GM12878 (cell line): ENCODE data around the gene RPSA. TPM values are rescaled to one million over a fixed set of nuclear protein-coding genes. Genes with fewer than 3 reads are reported as not detected.
A peak's percentile ranks its signal among the peaks of the same experiment; 100 is the strongest.

Source experiments
- BRCA1 ChIP-seq: IDR thresholded peaks from 2 replicates; pipeline ENCODE4 v1.6.1; 2011; ENCODE audit warnings: low read depth, low read length, improper control_type of control experiment
- FOS ChIP-seq: IDR thresholded peaks from 3 replicates; pipeline ENCODE4 v1.6.1; 2011; ENCODE audit warnings: borderline replicate concordance; ENCODE audit not compliant: insufficient read length; ENCODE audit errors: extremely low read depth
- GABPA ChIP-seq: IDR thresholded peaks from 2 replicates; pipeline ENCODE4 v1.6.1; 2014; ENCODE audit warnings: antibody characterized with exemption, low read depth, mild to moderate bottlenecking, inconsistent platforms
- HDAC2 ChIP-seq: fragments of 200-600 bp; sonication (generic); IDR thresholded peaks from 2 replicates; pipeline ENCODE4 v1.6.1; 2017
- KDM1A ChIP-seq: fragments of 200-600 bp; sonication (generic); IDR thresholded peaks from 2 replicates; pipeline ENCODE4 v1.6.1; 2016; ENCODE audit warnings: borderline replicate concordance
- NFYA ChIP-seq: IDR thresholded peaks from 2 replicates; pipeline ENCODE4 v1.6.1; 2011; ENCODE audit warnings: low read depth, mild to moderate bottlenecking, low read length, improper control_type of control experiment, borderline replicate concordance
- PML ChIP-seq: IDR thresholded peaks from 2 replicates; pipeline ENCODE4 v1.6.1; 2012; ENCODE audit warnings: low read length, inconsistent platforms
- POLR2AphosphoS2 ChIP-seq: IDR thresholded peaks from 2 replicates; pipeline ENCODE4 v1.6.1; 2011; ENCODE audit warnings: low read depth, mild to moderate bottlenecking, low read length, improper control_type of control experiment, moderate library complexity
- POLR2AphosphoS5 ChIP-seq: IDR thresholded peaks from 2 replicates; pipeline ENCODE4 v1.6.1; 2011; ENCODE audit warnings: mild to moderate bottlenecking, low read length, inconsistent platforms
- POU2F2 ChIP-seq: IDR thresholded peaks from 3 replicates; pipeline ENCODE4 v1.6.1; 2011; ENCODE audit warnings: low read depth, mild to moderate bottlenecking, low read length, borderline replicate concordance
- RBBP5 ChIP-seq: fragments of 200-600 bp; sonication (generic); conservative IDR thresholded peaks from 2 replicates; pipeline ENCODE4 v1.6.1; 2016
- RFX5 ChIP-seq: IDR thresholded peaks from 2 replicates; pipeline ENCODE4 v1.6.1; 2011; ENCODE audit warnings: low read depth, low read length, improper control_type of control experiment
- SREBF2 ChIP-seq: IDR thresholded peaks from 2 replicates; pipeline ENCODE4 v1.6.1; 2012; ENCODE audit warnings: mild to moderate bottlenecking, low read length
- YY1 ChIP-seq: IDR thresholded peaks from 2 replicates; pipeline ENCODE4 v1.6.1; 2011; ENCODE audit warnings: low read depth, mild to moderate bottlenecking, low read length
- ZSCAN29 ChIP-seq: fragments of 450-650 bp; IDR thresholded peaks from 2 replicates; pipeline ENCODE4 v1.6.1; 2017; ENCODE audit warnings: mild to moderate bottlenecking, moderate library complexity
- polyA plus RNA-seq, 11 experiments: library from polyadenylated mRNA; depleted of rRNA in 4 of 11; unstranded in 6 of 11; stranded (reverse) in 5 of 11; fragments of >200 nt; fragmentation: Nextera tagmentation in 4 of 11; fragmentation: Illumina TruSeq in 1 of 11; extraction: Ambion mirVana in 4 of 11; extraction: Trizol in 1 of 11; gene quantifications; 1 replicate in 1 of 11; 2 replicates in 10 of 11; pipeline versions ENCODE4 v1.2.1 to v1.2.3, GENCODE V29; 2011 to 2016; ENCODE audit warnings: inconsistent platforms in 2 of 11, missing spikeins in 2 of 11, low read depth in 1 of 11
- total RNA-seq, 4 experiments: library from RNA; depleted of rRNA in 3 of 4; stranded (reverse); fragments of >200 nt in 3 of 4; fragmentation: Illumina TruSeq in 1 of 4; extraction: Trizol in 1 of 4; gene quantifications; 2 replicates each; pipeline versions ENCODE4 v1.2.1 to v1.2.3, GENCODE V29; 2013 to 2021
- TF ChIP-seq, protein P1 (sequence below): fragments of 450-650 bp; formaldehyde crosslinking; IDR thresholded peaks from 2 replicates; pipeline ENCODE4 v1.5.0; 2022; ENCODE audit warnings: mild to moderate bottlenecking, missing genetic modification characterization
- TF ChIP-seq, protein P2 (sequence below): fragments of 150-350 bp; IDR thresholded peaks from 2 replicates; pipeline ENCODE4 v1.6.1; 2016; ENCODE audit warnings: low read depth, low read length
- TF ChIP-seq, protein P3 (sequence below): IDR thresholded peaks from 2 replicates; pipeline ENCODE4 v1.6.1; 2011; ENCODE audit warnings: low read depth, mild to moderate bottlenecking, low read length, moderate library complexity, borderline replicate concordance; ENCODE audit errors: extremely low read depth
- TF ChIP-seq, protein P4 (sequence below): fragments of 450-650 bp; IDR thresholded peaks from 2 replicates; pipeline ENCODE4 v1.6.1; 2014; ENCODE audit warnings: mild to moderate bottlenecking
- TF ChIP-seq, protein P5 (sequence below): fragments of 450-650 bp; IDR thresholded peaks from 2 replicates; pipeline ENCODE4 v1.6.1; 2018; ENCODE audit warnings: borderline replicate concordance, mild to moderate bottlenecking; ENCODE audit not compliant: partially characterized antibody

The RPSA gene
- total and polyA plus RNA-seq, 10 of the 15 experiments (the other 5 are each of a cell fraction or from before 2014, with no cell fraction given), result 1,012 to 5,036 (median 3,460) TPM

DNA sequence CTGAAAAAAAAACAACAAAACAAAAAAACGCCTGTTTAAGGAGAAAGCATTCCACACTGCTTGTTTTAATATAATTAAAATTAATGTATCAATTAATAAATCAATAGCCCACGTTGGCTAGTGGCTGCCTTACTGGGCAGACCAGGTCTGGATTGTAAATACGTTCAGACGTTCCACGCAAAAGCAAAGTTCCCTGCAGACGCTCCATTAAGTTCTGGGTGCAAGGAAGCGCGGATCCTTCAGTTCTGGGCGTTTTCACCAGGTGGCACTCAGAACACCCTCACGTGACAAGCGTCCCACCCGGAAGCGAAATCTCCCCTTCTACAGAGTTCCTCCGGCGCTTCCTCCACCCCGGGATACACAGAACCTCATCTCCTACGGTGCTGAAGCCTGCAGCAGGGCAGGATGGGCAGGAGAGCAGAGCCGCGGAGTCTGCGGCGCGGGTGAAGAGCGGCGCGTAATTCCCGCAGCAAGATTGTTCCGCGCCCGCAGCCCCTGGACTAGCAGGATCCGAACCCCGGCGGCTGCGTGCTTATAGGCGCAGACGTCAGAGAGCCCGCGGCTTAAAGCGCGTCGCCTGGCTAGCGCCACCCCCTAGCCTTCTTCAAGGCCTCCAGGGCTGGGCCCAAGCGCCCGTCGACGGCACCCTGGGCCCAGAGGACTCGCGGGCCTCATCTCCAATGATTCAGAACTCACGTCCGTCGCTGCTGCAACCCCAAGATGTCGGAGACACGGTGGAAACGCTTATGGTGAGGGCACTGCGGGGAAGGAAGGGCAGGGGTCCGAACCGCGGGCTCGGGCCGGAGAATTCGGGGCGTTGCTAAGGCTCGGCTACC lies 23.3 kb upstream of the RPSA start, which contains the start of gene SLC25A38 (continued):
- TF ChIP-seq, protein P1, sequence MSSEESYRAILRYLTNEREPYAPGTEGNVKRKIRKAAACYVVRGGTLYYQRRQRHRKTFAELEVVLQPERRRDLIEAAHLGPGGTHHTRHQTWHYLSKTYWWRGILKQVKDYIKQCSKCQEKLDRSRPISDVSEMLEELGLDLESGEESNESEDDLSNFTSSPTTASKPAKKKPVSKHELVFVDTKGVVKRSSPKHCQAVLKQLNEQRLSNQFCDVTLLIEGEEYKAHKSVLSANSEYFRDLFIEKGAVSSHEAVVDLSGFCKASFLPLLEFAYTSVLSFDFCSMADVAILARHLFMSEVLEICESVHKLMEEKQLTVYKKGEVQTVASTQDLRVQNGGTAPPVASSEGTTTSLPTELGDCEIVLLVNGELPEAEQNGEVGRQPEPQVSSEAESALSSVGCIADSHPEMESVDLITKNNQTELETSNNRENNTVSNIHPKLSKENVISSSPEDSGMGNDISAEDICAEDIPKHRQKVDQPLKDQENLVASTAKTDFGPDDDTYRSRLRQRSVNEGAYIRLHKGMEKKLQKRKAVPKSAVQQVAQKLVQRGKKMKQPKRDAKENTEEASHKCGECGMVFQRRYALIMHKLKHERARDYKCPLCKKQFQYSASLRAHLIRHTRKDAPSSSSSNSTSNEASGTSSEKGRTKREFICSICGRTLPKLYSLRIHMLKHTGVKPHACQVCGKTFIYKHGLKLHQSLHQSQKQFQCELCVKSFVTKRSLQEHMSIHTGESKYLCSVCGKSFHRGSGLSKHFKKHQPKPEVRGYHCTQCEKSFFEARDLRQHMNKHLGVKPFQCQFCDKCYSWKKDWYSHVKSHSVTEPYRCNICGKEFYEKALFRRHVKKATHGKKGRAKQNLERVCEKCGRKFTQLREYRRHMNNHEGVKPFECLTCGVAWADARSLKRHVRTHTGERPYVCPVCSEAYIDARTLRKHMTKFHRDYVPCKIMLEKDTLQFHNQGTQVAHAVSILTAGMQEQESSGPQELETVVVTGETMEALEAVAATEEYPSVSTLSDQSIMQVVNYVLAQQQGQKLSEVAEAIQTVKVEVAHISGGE (CRISPR knock-in tag), result no peak
- TF ChIP-seq POU2F2 (peak; percentile 41; the same call in 1 of the 3 replicates), YY1 (no peak; the same call in 1 of the 2 replicates), BRCA1 (no peak), KDM1A (no peak), NFYA (no peak), PML (peak; percentile 12; the same call in 1 of the 2 replicates), ZSCAN29 (no peak), POLR2AphosphoS2 (no peak), POLR2AphosphoS5 (peak; percentile 58), FOS (no peak), RFX5 (no peak), HDAC2 (no peak), RBBP5 (no peak), SREBF2 (no peak), GABPA (peak; percentile 84)
- TF ChIP-seq, protein P2, sequence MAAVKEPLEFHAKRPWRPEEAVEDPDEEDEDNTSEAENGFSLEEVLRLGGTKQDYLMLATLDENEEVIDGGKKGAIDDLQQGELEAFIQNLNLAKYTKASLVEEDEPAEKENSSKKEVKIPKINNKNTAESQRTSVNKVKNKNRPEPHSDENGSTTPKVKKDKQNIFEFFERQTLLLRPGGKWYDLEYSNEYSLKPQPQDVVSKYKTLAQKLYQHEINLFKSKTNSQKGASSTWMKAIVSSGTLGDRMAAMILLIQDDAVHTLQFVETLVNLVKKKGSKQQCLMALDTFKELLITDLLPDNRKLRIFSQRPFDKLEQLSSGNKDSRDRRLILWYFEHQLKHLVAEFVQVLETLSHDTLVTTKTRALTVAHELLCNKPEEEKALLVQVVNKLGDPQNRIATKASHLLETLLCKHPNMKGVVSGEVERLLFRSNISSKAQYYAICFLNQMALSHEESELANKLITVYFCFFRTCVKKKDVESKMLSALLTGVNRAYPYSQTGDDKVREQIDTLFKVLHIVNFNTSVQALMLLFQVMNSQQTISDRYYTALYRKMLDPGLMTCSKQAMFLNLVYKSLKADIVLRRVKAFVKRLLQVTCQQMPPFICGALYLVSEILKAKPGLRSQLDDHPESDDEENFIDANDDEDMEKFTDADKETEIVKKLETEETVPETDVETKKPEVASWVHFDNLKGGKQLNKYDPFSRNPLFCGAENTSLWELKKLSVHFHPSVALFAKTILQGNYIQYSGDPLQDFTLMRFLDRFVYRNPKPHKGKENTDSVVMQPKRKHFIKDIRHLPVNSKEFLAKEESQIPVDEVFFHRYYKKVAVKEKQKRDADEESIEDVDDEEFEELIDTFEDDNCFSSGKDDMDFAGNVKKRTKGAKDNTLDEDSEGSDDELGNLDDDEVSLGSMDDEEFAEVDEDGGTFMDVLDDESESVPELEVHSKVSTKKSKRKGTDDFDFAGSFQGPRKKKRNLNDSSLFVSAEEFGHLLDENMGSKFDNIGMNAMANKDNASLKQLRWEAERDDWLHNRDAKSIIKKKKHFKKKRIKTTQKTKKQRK, result no peak
- TF ChIP-seq, protein P3, sequence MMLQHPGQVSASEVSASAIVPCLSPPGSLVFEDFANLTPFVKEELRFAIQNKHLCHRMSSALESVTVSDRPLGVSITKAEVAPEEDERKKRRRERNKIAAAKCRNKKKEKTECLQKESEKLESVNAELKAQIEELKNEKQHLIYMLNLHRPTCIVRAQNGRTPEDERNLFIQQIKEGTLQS, result peak; percentile 83
- TF ChIP-seq, protein P4, sequence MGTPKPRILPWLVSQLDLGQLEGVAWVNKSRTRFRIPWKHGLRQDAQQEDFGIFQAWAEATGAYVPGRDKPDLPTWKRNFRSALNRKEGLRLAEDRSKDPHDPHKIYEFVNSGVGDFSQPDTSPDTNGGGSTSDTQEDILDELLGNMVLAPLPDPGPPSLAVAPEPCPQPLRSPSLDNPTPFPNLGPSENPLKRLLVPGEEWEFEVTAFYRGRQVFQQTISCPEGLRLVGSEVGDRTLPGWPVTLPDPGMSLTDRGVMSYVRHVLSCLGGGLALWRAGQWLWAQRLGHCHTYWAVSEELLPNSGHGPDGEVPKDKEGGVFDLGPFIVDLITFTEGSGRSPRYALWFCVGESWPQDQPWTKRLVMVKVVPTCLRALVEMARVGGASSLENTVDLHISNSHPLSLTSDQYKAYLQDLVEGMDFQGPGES, result peak; percentile 35; the same call in 1 of the 2 replicates
- TF ChIP-seq, protein P5, sequence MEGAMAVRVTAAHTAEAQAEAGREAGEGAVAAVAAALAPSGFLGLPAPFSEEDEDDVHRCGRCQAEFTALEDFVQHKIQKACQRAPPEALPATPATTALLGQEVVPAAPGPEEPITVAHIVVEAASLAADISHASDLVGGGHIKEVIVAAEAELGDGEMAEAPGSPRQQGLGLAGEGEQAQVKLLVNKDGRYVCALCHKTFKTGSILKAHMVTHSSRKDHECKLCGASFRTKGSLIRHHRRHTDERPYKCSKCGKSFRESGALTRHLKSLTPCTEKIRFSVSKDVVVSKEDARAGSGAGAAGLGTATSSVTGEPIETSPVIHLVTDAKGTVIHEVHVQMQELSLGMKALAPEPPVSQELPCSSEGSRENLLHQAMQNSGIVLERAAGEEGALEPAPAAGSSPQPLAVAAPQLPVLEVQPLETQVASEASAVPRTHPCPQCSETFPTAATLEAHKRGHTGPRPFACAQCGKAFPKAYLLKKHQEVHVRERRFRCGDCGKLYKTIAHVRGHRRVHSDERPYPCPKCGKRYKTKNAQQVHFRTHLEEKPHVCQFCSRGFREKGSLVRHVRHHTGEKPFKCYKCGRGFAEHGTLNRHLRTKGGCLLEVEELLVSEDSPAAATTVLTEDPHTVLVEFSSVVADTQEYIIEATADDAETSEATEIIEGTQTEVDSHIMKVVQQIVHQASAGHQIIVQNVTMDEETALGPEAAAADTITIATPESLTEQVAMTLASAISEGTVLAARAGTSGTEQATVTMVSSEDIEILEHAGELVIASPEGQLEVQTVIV, result peak; percentile 66
